ENCODE measurements around the gene SETD2.

The SETD2 gene

DNA sequence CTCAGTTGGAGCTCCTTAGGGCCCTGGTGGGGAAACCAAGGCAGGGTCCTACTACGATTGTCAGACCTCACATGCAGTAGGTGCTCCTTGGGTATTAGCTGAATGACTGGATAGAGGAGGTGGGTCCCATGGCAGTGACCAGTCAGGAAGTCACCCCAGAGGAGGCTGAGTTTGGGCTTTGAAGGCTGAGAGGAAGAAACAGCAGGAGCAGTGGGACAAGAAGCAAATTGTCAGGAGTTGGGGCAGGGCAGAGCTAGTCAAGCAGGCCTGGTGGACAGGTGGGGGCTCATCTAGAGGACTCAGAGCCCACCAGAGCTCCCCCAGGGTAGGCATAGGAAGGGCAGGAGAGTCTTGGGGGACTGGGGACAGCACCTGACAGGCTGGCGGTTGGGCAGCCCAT lies 181.4 kb downstream of the SETD2 start:
- peak overlapping the region; percentile 4 for H3K4me3 ChIP-seq (ENCODE audit: low read length)
- no peak for DNase-seq (ENCODE audit: low read depth)
- TF ChIP-seq, protein P1, sequence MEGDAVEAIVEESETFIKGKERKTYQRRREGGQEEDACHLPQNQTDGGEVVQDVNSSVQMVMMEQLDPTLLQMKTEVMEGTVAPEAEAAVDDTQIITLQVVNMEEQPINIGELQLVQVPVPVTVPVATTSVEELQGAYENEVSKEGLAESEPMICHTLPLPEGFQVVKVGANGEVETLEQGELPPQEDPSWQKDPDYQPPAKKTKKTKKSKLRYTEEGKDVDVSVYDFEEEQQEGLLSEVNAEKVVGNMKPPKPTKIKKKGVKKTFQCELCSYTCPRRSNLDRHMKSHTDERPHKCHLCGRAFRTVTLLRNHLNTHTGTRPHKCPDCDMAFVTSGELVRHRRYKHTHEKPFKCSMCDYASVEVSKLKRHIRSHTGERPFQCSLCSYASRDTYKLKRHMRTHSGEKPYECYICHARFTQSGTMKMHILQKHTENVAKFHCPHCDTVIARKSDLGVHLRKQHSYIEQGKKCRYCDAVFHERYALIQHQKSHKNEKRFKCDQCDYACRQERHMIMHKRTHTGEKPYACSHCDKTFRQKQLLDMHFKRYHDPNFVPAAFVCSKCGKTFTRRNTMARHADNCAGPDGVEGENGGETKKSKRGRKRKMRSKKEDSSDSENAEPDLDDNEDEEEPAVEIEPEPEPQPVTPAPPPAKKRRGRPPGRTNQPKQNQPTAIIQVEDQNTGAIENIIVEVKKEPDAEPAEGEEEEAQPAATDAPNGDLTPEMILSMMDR (IDR thresholded peaks at IDR 0.05; ENCODE audit: insufficient read depth, low read depth, low read length, missing control alignments) = no peak

DNA sequence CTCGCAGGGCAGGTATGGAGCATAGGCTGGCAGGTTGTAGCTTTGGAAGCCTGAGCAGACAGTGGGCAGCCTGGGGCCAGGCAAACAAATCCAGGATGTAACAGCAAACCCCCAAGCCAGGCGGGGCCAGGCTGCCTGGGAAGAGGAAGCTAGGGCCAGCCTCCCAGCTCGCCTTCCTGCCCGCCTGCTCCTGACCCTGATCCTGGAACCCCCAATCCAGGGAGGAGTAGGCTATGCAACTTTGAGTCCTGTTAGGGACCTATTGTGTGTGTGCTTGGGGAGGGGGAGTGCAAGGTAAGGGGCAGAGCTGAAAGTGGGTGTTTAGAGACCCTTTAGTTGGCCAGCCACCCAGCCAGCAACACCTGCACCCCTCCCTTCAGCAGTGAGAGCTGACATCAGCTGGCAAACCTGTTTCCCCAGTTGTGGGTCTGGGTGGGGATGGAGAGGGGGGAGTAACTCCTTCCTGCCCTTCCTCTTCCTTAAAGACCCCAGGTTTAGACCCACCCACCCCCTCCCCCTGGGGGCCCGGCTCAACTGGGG lies 181.9 kb downstream of the SETD2 start:
- H3K4me3 ChIP-seq (ENCODE audit: low read length) = peak overlapping the region; percentile 42
- DNase-seq (ENCODE audit: low read depth) = peak; percentile 80
- TF ChIP-seq, protein P1 (IDR thresholded peaks at IDR 0.05; ENCODE audit: insufficient read depth, low read depth, low read length, missing control alignments) = no peak

DNA sequence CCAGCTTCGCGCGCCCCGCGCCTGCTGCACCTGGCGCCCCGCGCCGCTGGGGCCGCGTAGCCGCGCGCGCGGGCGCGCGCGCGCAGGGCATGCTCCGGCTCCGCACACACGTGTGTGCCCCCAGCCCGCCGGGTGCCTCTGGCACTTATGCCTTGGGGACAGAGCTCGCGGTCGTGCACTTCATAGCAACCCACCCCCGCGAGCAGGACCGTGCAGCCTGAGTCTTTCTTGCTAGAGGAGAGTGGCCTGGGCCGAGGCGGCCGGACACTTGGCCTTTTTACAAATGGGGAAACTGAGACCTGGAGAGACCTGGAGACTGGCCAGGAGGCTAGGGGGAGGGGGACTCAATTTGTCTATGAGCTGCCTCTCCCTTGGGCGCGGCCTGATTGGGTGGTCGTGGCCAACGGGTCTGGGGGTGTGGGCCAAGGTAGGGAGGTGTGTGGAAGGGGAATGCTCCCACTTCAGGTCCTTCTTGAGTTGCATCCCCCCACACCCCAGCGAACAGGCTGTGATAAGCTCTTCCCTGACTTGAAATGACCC lies 183.9 kb downstream of the SETD2 start:
- DNase-seq (ENCODE audit: low read depth) = no peak
- H3K4me3 ChIP-seq (ENCODE audit: low read length) = peak overlapping the region; percentile 85
- TF ChIP-seq, protein P1 (IDR thresholded peaks at IDR 0.05; ENCODE audit: insufficient read depth, low read depth, low read length, missing control alignments) = no peak

DNA sequence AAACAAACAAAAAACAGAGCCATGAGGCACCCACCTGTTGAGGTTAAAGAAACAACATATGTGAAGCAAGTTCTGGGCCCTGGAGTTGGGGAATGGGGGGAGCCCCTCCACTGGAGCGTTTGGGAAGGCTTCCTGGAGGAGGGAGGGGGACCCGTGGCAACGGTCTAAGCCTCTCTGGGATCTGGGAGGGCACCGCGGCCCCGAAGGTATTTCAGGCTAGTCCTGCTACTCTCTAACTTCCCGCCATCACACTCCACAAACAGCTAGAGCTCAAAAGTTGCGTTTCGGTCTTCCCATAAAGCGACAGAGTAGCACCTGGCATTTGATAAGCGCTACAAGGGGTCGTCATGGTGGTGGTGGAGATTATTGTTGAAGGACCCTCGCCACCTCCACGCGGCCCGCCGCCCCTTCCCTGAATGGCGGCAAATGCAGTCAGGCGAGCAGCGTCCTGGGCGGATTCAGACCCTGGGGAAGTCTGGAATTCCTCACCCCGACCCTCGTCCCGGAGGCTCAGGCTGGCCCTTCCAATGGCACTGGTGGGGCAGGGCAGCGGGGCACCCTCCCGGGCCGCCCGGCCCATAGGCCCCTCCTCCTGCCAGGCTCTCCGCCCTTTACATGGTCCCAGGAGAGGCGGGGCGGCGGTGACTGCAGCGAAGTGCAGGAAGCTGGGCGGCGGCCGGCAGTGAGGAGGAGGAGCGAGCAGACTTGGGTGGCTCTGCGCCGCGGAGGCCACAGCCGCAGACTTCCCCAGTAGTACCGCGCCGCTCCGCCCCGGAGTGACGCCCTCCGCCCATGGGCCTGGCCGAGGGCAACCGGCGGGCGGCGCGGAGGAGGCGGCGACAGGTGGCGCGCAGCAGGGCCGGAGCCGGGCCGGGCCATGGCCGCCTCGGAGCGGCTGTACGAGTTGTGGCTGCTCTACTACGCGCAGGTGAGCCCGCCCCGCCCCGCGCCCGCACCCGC lies 184.6 kb downstream of the SETD2 start, which contains the start of gene NBEAL2:
Gene NBEAL2 (plus strand): TSS at position 682 of the 960 bp plus-strand sequence. CDS start 196 bp downstream, at position 878.
- peak within 1 kb of the TSS; percentile 85 for H3K4me3 ChIP-seq (ENCODE audit: low read length)
- TF ChIP-seq, protein P1 (IDR thresholded peaks at IDR 0.05; ENCODE audit: insufficient read depth, low read depth, low read length, missing control alignments) = no peak
- peak; percentile 97 for DNase-seq (ENCODE audit: low read depth)

DNA sequence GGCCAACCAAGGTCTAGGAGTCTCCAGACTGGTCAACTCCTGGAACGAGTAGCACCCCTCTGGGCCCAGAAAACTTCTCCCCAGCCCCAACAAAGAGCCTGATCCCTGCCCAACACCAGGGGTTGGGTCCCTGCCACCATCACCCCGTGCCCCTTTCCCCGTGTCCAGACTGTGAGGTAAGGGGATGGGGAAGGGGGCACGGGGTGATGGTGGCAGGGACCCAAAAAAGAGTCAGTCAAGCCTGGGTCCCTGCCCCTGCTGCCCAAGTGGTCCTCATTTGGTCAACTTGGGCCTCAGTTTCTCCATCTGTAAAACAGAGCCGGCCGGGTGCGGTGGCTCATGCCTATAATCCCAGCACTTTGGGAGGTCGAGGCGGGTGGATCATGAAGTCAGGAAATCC lies 185.5 kb downstream of the SETD2 start:
- H3K4me3 ChIP-seq (ENCODE audit: low read length) = no peak overlapping the region

DNA sequence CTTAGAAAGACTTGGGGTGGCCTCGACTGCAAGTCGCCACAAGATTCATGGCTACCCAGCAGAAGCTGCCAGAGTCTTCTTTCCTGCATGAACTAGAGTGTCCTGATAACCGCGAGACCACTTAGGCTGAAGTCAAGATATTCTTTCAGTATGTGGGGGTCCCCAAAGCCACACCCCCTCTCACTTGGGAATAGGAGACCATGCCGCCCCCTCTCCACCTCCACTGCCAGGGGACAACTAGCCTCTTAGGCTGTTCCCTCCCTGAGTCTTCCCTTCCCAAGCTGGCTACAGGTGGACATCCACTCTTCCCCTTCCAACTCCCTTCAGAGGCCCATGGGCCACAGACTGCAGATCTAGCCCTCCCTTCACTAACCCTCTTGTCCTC lies 186.1 kb downstream of the SETD2 start:
- no peak overlapping the region for H3K4me3 ChIP-seq (ENCODE audit: low read length)
- DNase-seq (ENCODE audit: low read depth) = no peak
- TF ChIP-seq, protein P1 (IDR thresholded peaks at IDR 0.05; ENCODE audit: insufficient read depth, low read depth, low read length, missing control alignments) = no peak

More for the DNA sequence above, 185.5 kb downstream of the SETD2 start:
- TF ChIP-seq, protein P1 (IDR thresholded peaks at IDR 0.05; ENCODE audit: insufficient read depth, low read depth, low read length, missing control alignments) = no peak
- no peak for DNase-seq (ENCODE audit: low read depth)
